ENCODE data around the gene RNGTT.

- TF ChIP-seq POLR2A (IDR thresholded peaks at IDR 0.05) = no peak
- TF ChIP-seq CTCF (IDR thresholded peaks at IDR 0.05) = no peak
- TF ChIP-seq EP300 (IDR thresholded peaks at IDR 0.05) = no peak
Observed at GRCh38 chr6:88588938-88589337, 374.5 kb downstream of the RNGTT start.
